Stimulated activated CD4-positive, alpha-beta T cell treated with anti-CD3 and anti-CD28 coated beads, TNF-alpha, amount 100 ng/mL, for 48 hours (primary cell): ENCODE results near the gene MYCN.

Experiments
- DNase-seq, 3 donors: peaks; one replicate each; pipeline ENCODE4 v3.0.0-alpha.2; 2020; ENCODE audit warnings: low read depth in 3 of 3

MYCN gene

GRCh38 chr2:15975676-15976075 is 35.3 kb downstream of the MYCN start:
- no peak for DNase-seq

GRCh38 chr2:15976354-15976753 is 36.0 kb downstream of the MYCN start:
- DNase-seq, result no peak

GRCh38 chr2:15979051-15979758 is 38.9 kb downstream of the MYCN start:
- DNase-seq, result no peak

GRCh38 chr2:15979759-15980604 is 39.6 kb downstream of the MYCN start:
- no peak for DNase-seq

- DNase-seq, result no peak
Measured at GRCh38 chr2:15980605-15981098, 40.3 kb downstream of the MYCN start.

GRCh38 chr2:15981646-15982045 is 41.3 kb downstream of the MYCN start:
- DNase-seq, result no peak

GRCh38 chr2:15982285-15983044 is 42.1 kb downstream of the MYCN start:
- no peak for DNase-seq

- no peak for DNase-seq
Measured at GRCh38 chr2:15983496-15983895, 43.1 kb downstream of the MYCN start.

GRCh38 chr2:15984368-15985255 is 44.3 kb downstream of the MYCN start:
- no peak for DNase-seq

- no peak for DNase-seq
Measured at GRCh38 chr2:15985531-15985930, 45.2 kb downstream of the MYCN start.

- DNase-seq, result no peak
Measured at GRCh38 chr2:15986068-15986560, 45.8 kb downstream of the MYCN start.

GRCh38 chr2:15986644-15987043 is 46.3 kb downstream of the MYCN start:
- DNase-seq, result no peak

- no peak for DNase-seq
Measured at GRCh38 chr2:15988733-15989132, 48.4 kb downstream of the MYCN start.

GRCh38 chr2:15989559-15989958 is 49.2 kb downstream of the MYCN start:
- DNase-seq, result no peak

GRCh38 chr2:15990151-15991101 is 50.1 kb downstream of the MYCN start:
- no peak for DNase-seq

- no peak for DNase-seq
Measured at GRCh38 chr2:15991231-15991630, 50.9 kb downstream of the MYCN start.

GRCh38 chr2:15992457-15993231 is 52.3 kb downstream of the MYCN start:
- DNase-seq, result no peak

GRCh38 chr2:15993232-15993610 is 52.9 kb downstream of the MYCN start:
- DNase-seq, result no peak

- no peak for DNase-seq
Measured at GRCh38 chr2:15993666-15994065, 53.3 kb downstream of the MYCN start.
